ENCODE data around the gene ATPAF1. TPM values are rescaled to one million over a fixed set of nuclear protein-coding genes. Genes with fewer than 3 reads are reported as not detected.

Gene ATPAF1
- total and polyA plus RNA-seq, 9 of the 15 experiments (the other 6 are each of a cell fraction or from before 2014, with no cell fraction given): 6.3 to 56.2 (median 27.4) TPM

DNA sequence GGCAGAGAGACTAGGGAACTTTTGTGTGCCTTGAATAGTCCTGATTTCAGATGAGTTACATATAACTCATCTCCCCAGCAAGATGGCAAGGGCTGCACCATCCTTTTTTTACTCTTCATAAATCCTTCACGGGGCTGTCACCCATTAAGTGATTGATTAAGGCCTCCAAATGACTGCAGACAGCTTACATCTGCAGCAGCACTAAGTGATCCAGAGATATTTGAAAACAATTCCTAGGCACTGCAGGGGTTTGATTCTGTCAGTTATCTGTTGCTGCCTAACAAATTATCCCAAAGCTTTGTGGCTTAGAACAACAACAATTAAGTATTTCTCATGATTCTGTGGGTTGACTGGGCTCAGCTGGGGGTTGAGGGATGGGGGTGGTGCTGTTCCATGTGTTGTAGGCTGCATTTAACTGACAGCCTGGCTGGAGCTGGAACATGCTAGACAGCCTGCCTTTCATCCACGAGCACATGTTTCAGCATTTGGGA is 22.8 kb upstream of the ATPAF1 start:
- CTCF ChIA-PET (ENCODE audit: low intra/inter-chr PET ratio): no interaction called here
- ATAC-seq: no peak
- intact Hi-C loops (cut with micrococcal nuclease): no loop called here

More for the DNA sequence above, 22.8 kb upstream of the ATPAF1 start:
- Histone ChIP-seq H4K20me1 (replicated peaks; ENCODE audit: control insufficient read depth, insufficient read depth, low read length) (no peaks in the 10 kb centered on the region), H3K79me2 (ENCODE audit: control insufficient read depth, insufficient read depth, low read length) (no peaks in the 10 kb centered on the region), H3K4me1 (replicated peaks in 1 of 2; ENCODE audit: control insufficient read depth in 2 of 2, insufficient read depth in 2 of 2, low read length in 2 of 2) (no peaks in the 10 kb centered on the region), H3K9me3 (replicated peaks; ENCODE audit: control insufficient read depth, insufficient read depth, low read depth, low read length) (no peaks in the 10 kb centered on the region), H3K27ac (ENCODE audit: extremely low read depth, low read depth, low read length) (no peak overlapping the region), H3K36me3 (ENCODE audit: control insufficient read depth, insufficient read depth, low read length) (peaks cover 83% of the 10 kb centered on the region), H3K4me2 (ENCODE audit: insufficient read depth, low read length) (no peak overlapping the region), H3K4me3 (no peak overlapping the region), H3K27me3 (ENCODE audit: control insufficient read depth in 2 of 2, insufficient read depth in 2 of 2, low read length in 2 of 2) (no peaks in the 10 kb centered on the region), H3K9me1 (ENCODE audit: control insufficient read depth, insufficient read depth, low read length) (no peaks in the 10 kb centered on the region), H3K9ac (ENCODE audit: insufficient read depth in 1 of 2, low read depth in 2 of 2, low read length in 2 of 2) (no peak overlapping the region), H2AFZ (ENCODE audit: low read depth, low read length) (no peak overlapping the region)
- in situ Hi-C loops (cut with MboI): no loop called here
- FAIRE-seq: no peak
- no peak for DNase-seq (ENCODE audit: extremely low read depth in 1 of 4, low spot score in 3 of 4)
- POLR2A ChIA-PET: interaction anchor here (0.7 to 1.1 kb wide), 3 partner anchors 13 to 55 kb away, joined by 3 to 4 read pairs (median 3); no protein-coding TSS in a partner anchor
- 83% methylated on average over 2 of the region's 2 CpGs for WGBS (ENCODE audit: insufficient coverage, low coverage, missing lambda C conversion rate)
- no TSS peak for BruUV-seq (replicated peaks)
- TF ChIP-seq MEIS2 (IDR thresholded peaks at IDR 0.05; ENCODE audit: partially characterized antibody) (peak; percentile 69), NCOR1 (IDR thresholded peaks at IDR 0.05) (no peak), NCOA1 (IDR thresholded peaks at IDR 0.05; ENCODE audit: low read depth) (no peak)
- TF ChIP-seq, protein P1, sequence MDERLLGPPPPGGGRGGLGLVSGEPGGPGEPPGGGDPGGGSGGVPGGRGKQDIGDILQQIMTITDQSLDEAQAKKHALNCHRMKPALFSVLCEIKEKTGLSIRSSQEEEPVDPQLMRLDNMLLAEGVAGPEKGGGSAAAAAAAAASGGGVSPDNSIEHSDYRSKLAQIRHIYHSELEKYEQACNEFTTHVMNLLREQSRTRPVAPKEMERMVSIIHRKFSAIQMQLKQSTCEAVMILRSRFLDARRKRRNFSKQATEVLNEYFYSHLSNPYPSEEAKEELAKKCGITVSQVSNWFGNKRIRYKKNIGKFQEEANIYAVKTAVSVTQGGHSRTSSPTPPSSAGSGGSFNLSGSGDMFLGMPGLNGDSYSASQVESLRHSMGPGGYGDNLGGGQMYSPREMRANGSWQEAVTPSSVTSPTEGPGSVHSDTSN (CRISPR knock-in tag; IDR thresholded peaks at IDR 0.05; ENCODE audit: low read depth): no peak
- TF ChIP-seq, protein P1 (tag; conservative IDR thresholded peaks at IDR 0.05; ENCODE audit: low read depth): peak; percentile 95
- TF ChIP-seq, protein P2, sequence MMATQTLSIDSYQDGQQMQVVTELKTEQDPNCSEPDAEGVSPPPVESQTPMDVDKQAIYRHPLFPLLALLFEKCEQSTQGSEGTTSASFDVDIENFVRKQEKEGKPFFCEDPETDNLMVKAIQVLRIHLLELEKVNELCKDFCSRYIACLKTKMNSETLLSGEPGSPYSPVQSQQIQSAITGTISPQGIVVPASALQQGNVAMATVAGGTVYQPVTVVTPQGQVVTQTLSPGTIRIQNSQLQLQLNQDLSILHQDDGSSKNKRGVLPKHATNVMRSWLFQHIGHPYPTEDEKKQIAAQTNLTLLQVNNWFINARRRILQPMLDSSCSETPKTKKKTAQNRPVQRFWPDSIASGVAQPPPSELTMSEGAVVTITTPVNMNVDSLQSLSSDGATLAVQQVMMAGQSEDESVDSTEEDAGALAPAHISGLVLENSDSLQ (IDR thresholded peaks at IDR 0.05): 0 out of 2 replicates have a peak, but pooled peaks have one; percentile 30
- TF ChIP-seq, protein P3, sequence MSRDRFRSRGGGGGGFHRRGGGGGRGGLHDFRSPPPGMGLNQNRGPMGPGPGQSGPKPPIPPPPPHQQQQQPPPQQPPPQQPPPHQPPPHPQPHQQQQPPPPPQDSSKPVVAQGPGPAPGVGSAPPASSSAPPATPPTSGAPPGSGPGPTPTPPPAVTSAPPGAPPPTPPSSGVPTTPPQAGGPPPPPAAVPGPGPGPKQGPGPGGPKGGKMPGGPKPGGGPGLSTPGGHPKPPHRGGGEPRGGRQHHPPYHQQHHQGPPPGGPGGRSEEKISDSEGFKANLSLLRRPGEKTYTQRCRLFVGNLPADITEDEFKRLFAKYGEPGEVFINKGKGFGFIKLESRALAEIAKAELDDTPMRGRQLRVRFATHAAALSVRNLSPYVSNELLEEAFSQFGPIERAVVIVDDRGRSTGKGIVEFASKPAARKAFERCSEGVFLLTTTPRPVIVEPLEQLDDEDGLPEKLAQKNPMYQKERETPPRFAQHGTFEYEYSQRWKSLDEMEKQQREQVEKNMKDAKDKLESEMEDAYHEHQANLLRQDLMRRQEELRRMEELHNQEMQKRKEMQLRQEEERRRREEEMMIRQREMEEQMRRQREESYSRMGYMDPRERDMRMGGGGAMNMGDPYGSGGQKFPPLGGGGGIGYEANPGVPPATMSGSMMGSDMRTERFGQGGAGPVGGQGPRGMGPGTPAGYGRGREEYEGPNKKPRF (IDR thresholded peaks at IDR 0.05; ENCODE audit: low read depth, low read length): no peak

Measured in K562 (cell line).